Osteocyte (in vitro differentiated cells): ENCODE results near the gene SH3BP2. TPM values are rescaled to one million over a fixed set of nuclear protein-coding genes. Genes with fewer than 3 reads are reported as not detected.

Experiments
- DNase-seq: peaks from one replicate; pipeline ENCODE4 v3.0.0; 2021; ENCODE audit warnings: mixed read lengths; ENCODE audit not compliant: unreplicated experiment; ENCODE audit errors: extremely low spot score
- H3K27ac Mint-ChIP-seq: one replicate; pipeline ENCODE4 v1.8.0; 2021; ENCODE audit warnings: mild to moderate bottlenecking, mixed read lengths; ENCODE audit not compliant: unreplicated experiment
- H3K27me3 Mint-ChIP-seq: one replicate; pipeline ENCODE4 v1.8.0; 2021; ENCODE audit warnings: mixed read lengths; ENCODE audit not compliant: unreplicated experiment
- H3K36me3 Mint-ChIP-seq: one replicate; pipeline ENCODE4 v1.8.0; 2021; ENCODE audit warnings: mixed read lengths; ENCODE audit not compliant: unreplicated experiment
- H3K4me1 Mint-ChIP-seq: one replicate; pipeline ENCODE4 v1.8.0; 2021; ENCODE audit warnings: mixed read lengths; ENCODE audit not compliant: unreplicated experiment
- H3K4me3 Mint-ChIP-seq: one replicate; pipeline ENCODE4 v1.8.0; 2021; ENCODE audit warnings: mild to moderate bottlenecking, moderate library complexity, mixed read lengths; ENCODE audit not compliant: unreplicated experiment
- H3K9me3 Mint-ChIP-seq: one replicate; pipeline ENCODE4 v1.8.0; 2021; ENCODE audit warnings: mixed read lengths; ENCODE audit not compliant: unreplicated experiment
- CTCF ChIP-seq: fragments of 200-600 bp; sonication (generic); IDR thresholded peaks from 2 replicates; pipeline ENCODE4 v1.5.0; 2021; ENCODE audit warnings: antibody characterized with exemption, mild to moderate bottlenecking, moderate library complexity
- total RNA-seq: library from RNA; stranded (reverse); gene quantifications from 2 replicates; pipeline ENCODE4 v1.2.1, GENCODE V29; 2021

The SH3BP2 gene
- total RNA-seq, 1 donor from 2014 or later, result 110 TPM

GRCh38 chr4:2812612-2813354 is 19.9 kb downstream of the SH3BP2 start:
- Mint-ChIP-seq H3K36me3 (peaks cover 20% of the 10 kb centered on the region), H3K27ac (peak overlapping the region; percentile 94), H3K4me3 (peak overlapping the region; percentile 68), H3K27me3 (no peaks in the 10 kb centered on the region), H3K4me1 (peaks cover 55% of the 10 kb centered on the region), H3K9me3 (peaks cover 6% of the 10 kb centered on the region)
- TF ChIP-seq CTCF, result no peak
- DNase-seq, result no peak

- Mint-ChIP-seq H3K4me3 (peak overlapping the region; percentile 62), H3K27ac (peak overlapping the region; percentile 94), H3K36me3 (peaks cover 20% of the 10 kb centered on the region), H3K9me3 (peaks cover 6% of the 10 kb centered on the region), H3K4me1 (peaks cover 56% of the 10 kb centered on the region), H3K27me3 (no peaks in the 10 kb centered on the region)
- no peak for TF ChIP-seq CTCF
- DNase-seq, result no peak
Observed at GRCh38 chr4:2813446-2814405, 20.8 kb downstream of the SH3BP2 start.

- H3K27ac Mint-ChIP-seq, result no peak overlapping the region
- peaks cover 6% of the 10 kb centered on the region for H3K9me3 Mint-ChIP-seq
- TF ChIP-seq CTCF, result no peak
- no peak for DNase-seq
- no peak overlapping the region for H3K4me3 Mint-ChIP-seq
- peaks cover 61% of the 10 kb centered on the region for H3K4me1 Mint-ChIP-seq
- H3K27me3 Mint-ChIP-seq, result no peaks in the 10 kb centered on the region
- H3K36me3 Mint-ChIP-seq, result peaks cover 19% of the 10 kb centered on the region
Observed at GRCh38 chr4:2814627-2815270, 21.9 kb downstream of the SH3BP2 start.

- peaks cover 47% of the 10 kb centered on the region for H3K4me1 Mint-ChIP-seq
- TF ChIP-seq CTCF, result no peak
- peak overlapping the region; percentile 71 for H3K4me3 Mint-ChIP-seq
- H3K27ac Mint-ChIP-seq, result peak overlapping the region; percentile 57
- no peaks in the 10 kb centered on the region for H3K27me3 Mint-ChIP-seq
- H3K36me3 Mint-ChIP-seq, result peaks cover 18% of the 10 kb centered on the region
- no peak for DNase-seq
- H3K9me3 Mint-ChIP-seq, result peaks cover 6% of the 10 kb centered on the region
Observed at GRCh38 chr4:2816401-2816954, 23.6 kb downstream of the SH3BP2 start.
